Measurements from ENCODE around the gene ADAM22.

Gene ADAM22

GRCh38 chr7:88090240-88090639 lies 156.2 kb downstream of the ADAM22 start:
- Histone ChIP-seq H3K9ac (ENCODE audit: insufficient read length) (no peak overlapping the region), H3K4me3 (peak overlapping the region; percentile 64), H3K9me3 (ENCODE audit: low read depth, low read length) (no peaks in the 10 kb centered on the region), H3K27ac (peak overlapping the region; percentile 90), H3K36me3 (ENCODE audit: insufficient read depth, low read length) (no peaks in the 10 kb centered on the region)
- TF ChIP-seq EZH2 (IDR thresholded peaks at IDR 0.05) (no peak), POLR2AphosphoS5 (IDR thresholded peaks at IDR 0.05; ENCODE audit: borderline replicate concordance, low read depth, low read length) (no peak), FOXP2 (optimal IDR thresholded peaks at IDR 0.05; ENCODE audit: control extremely low read depth, extremely low read length, insufficient read depth) (no peak)
- DNase-seq (ENCODE audit: low read depth, low spot score): no peak

GRCh38 chr7:88090671-88091070 lies 156.6 kb downstream of the ADAM22 start:
- Histone ChIP-seq H3K9me3 (ENCODE audit: low read depth, low read length) (no peaks in the 10 kb centered on the region), H3K4me3 (peak overlapping the region; percentile 64), H3K27ac (peak overlapping the region; percentile 90), H3K36me3 (ENCODE audit: insufficient read depth, low read length) (no peaks in the 10 kb centered on the region), H3K9ac (ENCODE audit: insufficient read length) (no peak overlapping the region)
- no peak for DNase-seq (ENCODE audit: low read depth, low spot score)
- TF ChIP-seq FOXP2 (optimal IDR thresholded peaks at IDR 0.05; ENCODE audit: control extremely low read depth, extremely low read length, insufficient read depth) (no peak), POLR2AphosphoS5 (IDR thresholded peaks at IDR 0.05; ENCODE audit: borderline replicate concordance, low read depth, low read length) (no peak), EZH2 (IDR thresholded peaks at IDR 0.05) (no peak)

- no peak overlapping the region for H3K9ac ChIP-seq (ENCODE audit: insufficient read length)
- H3K4me3 ChIP-seq: peak overlapping the region; percentile 49
- no peaks in the 10 kb centered on the region for H3K9me3 ChIP-seq (ENCODE audit: low read depth, low read length)
- TF ChIP-seq FOXP2 (optimal IDR thresholded peaks at IDR 0.05; ENCODE audit: control extremely low read depth, extremely low read length, insufficient read depth) (peak; percentile 21), POLR2AphosphoS5 (IDR thresholded peaks at IDR 0.05; ENCODE audit: borderline replicate concordance, low read depth, low read length) (no peak)
- no peaks in the 10 kb centered on the region for H3K36me3 ChIP-seq (ENCODE audit: insufficient read depth, low read length)
- DNase-seq (ENCODE audit: low read depth, low spot score): no peak
- peak overlapping the region; percentile 90 for H3K27ac ChIP-seq
Measured at GRCh38 chr7:88091988-88092675, 158.1 kb downstream of the ADAM22 start.

- no peaks in the 10 kb centered on the region for H3K9me3 ChIP-seq (ENCODE audit: low read depth, low read length)
- no peaks in the 10 kb centered on the region for H3K36me3 ChIP-seq (ENCODE audit: insufficient read depth, low read length)
- peak overlapping the region; percentile 49 for H3K4me3 ChIP-seq
- no peak overlapping the region for H3K9ac ChIP-seq (ENCODE audit: insufficient read length)
- peak overlapping the region; percentile 90; the same call in 1 of the 2 replicates for H3K27ac ChIP-seq
- no peak for TF ChIP-seq EZH2 (IDR thresholded peaks at IDR 0.05)
- no peak for TF ChIP-seq POLR2AphosphoS5 (IDR thresholded peaks at IDR 0.05; ENCODE audit: borderline replicate concordance, low read depth, low read length)
- no peak for TF ChIP-seq FOXP2 (optimal IDR thresholded peaks at IDR 0.05; ENCODE audit: control extremely low read depth, extremely low read length, insufficient read depth)
- no peak for DNase-seq (ENCODE audit: low read depth, low spot score)
Measured at GRCh38 chr7:88092676-88092999, 158.6 kb downstream of the ADAM22 start.

GRCh38 chr7:88101769-88102168 lies 167.7 kb downstream of the ADAM22 start:
- TF ChIP-seq POLR2AphosphoS5 (IDR thresholded peaks at IDR 0.05; ENCODE audit: borderline replicate concordance, low read depth, low read length) (no peak), EZH2 (IDR thresholded peaks at IDR 0.05) (no peak), FOXP2 (optimal IDR thresholded peaks at IDR 0.05; ENCODE audit: control extremely low read depth, extremely low read length, insufficient read depth) (no peak)
- Histone ChIP-seq H3K9ac (ENCODE audit: insufficient read length) (no peak overlapping the region), H3K27ac (no peak overlapping the region), H3K36me3 (ENCODE audit: insufficient read depth, low read length) (no peaks in the 10 kb centered on the region), H3K9me3 (ENCODE audit: low read depth, low read length) (no peaks in the 10 kb centered on the region), H3K4me3 (no peak overlapping the region)
- DNase-seq (ENCODE audit: low read depth, low spot score): no peak

GRCh38 chr7:88102675-88103074 lies 168.6 kb downstream of the ADAM22 start:
- Histone ChIP-seq H3K4me3 (no peak overlapping the region), H3K36me3 (ENCODE audit: insufficient read depth, low read length) (no peaks in the 10 kb centered on the region), H3K27ac (no peak overlapping the region), H3K9me3 (ENCODE audit: low read depth, low read length) (no peaks in the 10 kb centered on the region), H3K9ac (ENCODE audit: insufficient read length) (no peak overlapping the region)
- DNase-seq (ENCODE audit: low read depth, low spot score): no peak
- TF ChIP-seq EZH2 (IDR thresholded peaks at IDR 0.05) (no peak), POLR2AphosphoS5 (IDR thresholded peaks at IDR 0.05; ENCODE audit: borderline replicate concordance, low read depth, low read length) (no peak), FOXP2 (optimal IDR thresholded peaks at IDR 0.05; ENCODE audit: control extremely low read depth, extremely low read length, insufficient read depth) (no peak)

- DNase-seq (ENCODE audit: low read depth, low spot score): no peak
- Histone ChIP-seq H3K36me3 (ENCODE audit: insufficient read depth, low read length) (no peaks in the 10 kb centered on the region), H3K4me3 (no peak overlapping the region)
Measured at GRCh38 chr7:88104732-88105131, 170.7 kb downstream of the ADAM22 start.

GRCh38 chr7:88105231-88105630 lies 171.2 kb downstream of the ADAM22 start:
- no peaks in the 10 kb centered on the region for H3K36me3 ChIP-seq (ENCODE audit: insufficient read depth, low read length)
- H3K9me3 ChIP-seq (ENCODE audit: low read depth, low read length): no peaks in the 10 kb centered on the region
- H3K4me3 ChIP-seq: no peak overlapping the region
- H3K9ac ChIP-seq (ENCODE audit: insufficient read length): no peak overlapping the region
- no peak for DNase-seq (ENCODE audit: low read depth, low spot score)
- H3K27ac ChIP-seq: no peak overlapping the region
- TF ChIP-seq FOXP2 (optimal IDR thresholded peaks at IDR 0.05; ENCODE audit: control extremely low read depth, extremely low read length, insufficient read depth) (no peak), POLR2AphosphoS5 (IDR thresholded peaks at IDR 0.05; ENCODE audit: borderline replicate concordance, low read depth, low read length) (no peak), EZH2 (IDR thresholded peaks at IDR 0.05) (no peak)

More at GRCh38 chr7:88104732-88105131, 170.7 kb downstream of the ADAM22 start:
- Histone ChIP-seq H3K9ac (ENCODE audit: insufficient read length) (no peak overlapping the region), H3K9me3 (ENCODE audit: low read depth, low read length) (no peaks in the 10 kb centered on the region), H3K27ac (no peak overlapping the region)
- TF ChIP-seq EZH2 (IDR thresholded peaks at IDR 0.05) (no peak), FOXP2 (optimal IDR thresholded peaks at IDR 0.05; ENCODE audit: control extremely low read depth, extremely low read length, insufficient read depth) (no peak)

- no peaks in the 10 kb centered on the region for H3K36me3 ChIP-seq (ENCODE audit: insufficient read depth, low read length)
- H3K9me3 ChIP-seq (ENCODE audit: low read depth, low read length): no peaks in the 10 kb centered on the region
- no peak overlapping the region for H3K9ac ChIP-seq (ENCODE audit: insufficient read length)
- no peak overlapping the region for H3K4me3 ChIP-seq
- no peak for DNase-seq (ENCODE audit: low read depth, low spot score)
- H3K27ac ChIP-seq: no peak overlapping the region
- TF ChIP-seq FOXP2 (optimal IDR thresholded peaks at IDR 0.05; ENCODE audit: control extremely low read depth, extremely low read length, insufficient read depth) (no peak), EZH2 (IDR thresholded peaks at IDR 0.05) (no peak), POLR2AphosphoS5 (IDR thresholded peaks at IDR 0.05; ENCODE audit: borderline replicate concordance, low read depth, low read length) (no peak)
Measured at GRCh38 chr7:88106434-88106833, 172.4 kb downstream of the ADAM22 start.
